Activated T-cell treated with anti-CD3 and anti-CD28 coated beads, Interleukin-2, amount 50 U/mL, for 24 hours (primary cell): Measurements from ENCODE around the gene KLF15.

ENCODE experiments used
- DNase-seq: peaks from one replicate; pipeline ENCODE4 v3.0.0-alpha.2; 2020
- H3K27ac Mint-ChIP-seq: 2 replicates; pipeline ENCODE4 v1.8.0; 2020; ENCODE audit warnings: mild to moderate bottlenecking, mixed read lengths
- H3K27me3 Mint-ChIP-seq: 2 replicates; pipeline ENCODE4 v1.8.0; 2020; ENCODE audit warnings: mixed read lengths
- H3K36me3 Mint-ChIP-seq: 2 replicates; pipeline ENCODE4 v1.8.0; 2020; ENCODE audit warnings: low read depth, mixed read lengths
- H3K4me1 Mint-ChIP-seq: 2 replicates; pipeline ENCODE4 v1.8.0; 2020; ENCODE audit warnings: low read depth, mixed read lengths
- H3K4me3 Mint-ChIP-seq: 2 replicates; pipeline ENCODE4 v1.8.0; 2020; ENCODE audit warnings: mild to moderate bottlenecking, moderate library complexity, mixed read lengths
- H3K9me3 Mint-ChIP-seq: 2 replicates; pipeline ENCODE4 v1.8.0; 2020; ENCODE audit warnings: mixed read lengths

The KLF15 gene

DNA sequence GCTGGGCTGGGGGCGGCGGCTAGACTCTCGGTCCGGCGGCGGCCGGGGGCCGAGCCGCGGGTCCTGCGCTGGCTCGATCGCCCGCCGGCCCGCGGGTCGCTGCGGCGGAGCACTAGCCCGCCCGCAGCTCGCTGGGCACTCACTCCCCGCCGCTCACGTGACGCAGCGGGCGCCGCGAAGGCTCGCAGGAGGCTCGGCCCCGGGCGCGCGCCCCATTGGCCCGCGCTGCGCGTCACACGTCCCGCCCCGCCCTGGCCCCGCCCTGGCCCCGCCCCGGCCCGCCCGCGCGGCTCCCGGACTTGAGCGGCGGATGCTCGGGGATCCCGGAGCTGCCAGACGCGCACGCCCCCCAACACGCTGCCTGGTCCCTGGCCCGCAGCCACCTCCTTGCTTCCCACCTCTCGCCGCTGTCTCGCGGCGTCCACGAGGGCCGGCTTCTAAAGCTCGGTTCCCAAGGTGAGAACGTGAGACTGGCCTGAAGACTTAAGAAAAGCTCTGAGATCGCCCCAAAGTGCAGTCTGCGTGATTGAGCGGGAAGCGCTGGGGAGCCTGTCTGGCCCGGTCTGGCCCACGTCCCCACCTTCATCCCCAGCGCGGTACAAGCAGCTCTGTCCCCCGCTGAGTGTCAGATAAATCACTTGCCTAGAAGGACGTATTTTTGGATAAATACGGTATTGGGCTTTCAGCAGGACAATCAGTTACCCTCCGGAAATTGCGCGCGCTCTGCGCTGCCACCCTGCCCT, at the start of gene KLF15:
KLF15 (minus strand) TSS at position 114 of the 743 bp plus-strand sequence. CDS start 4,486 bp downstream, outside the sequence.
- peak; percentile 89 for DNase-seq
- Mint-ChIP-seq H3K4me3 (peak within 1 kb of the TSS; percentile 78), H3K36me3 (no peaks in the 10 kb centered on the region), H3K9me3 (no peaks in the 10 kb centered on the region), H3K4me1 (peaks cover 15% of the 10 kb centered on the region), H3K27ac (peak within 1 kb of the TSS; percentile 51), H3K27me3 (peaks cover 52% of the 10 kb centered on the region)

DNA sequence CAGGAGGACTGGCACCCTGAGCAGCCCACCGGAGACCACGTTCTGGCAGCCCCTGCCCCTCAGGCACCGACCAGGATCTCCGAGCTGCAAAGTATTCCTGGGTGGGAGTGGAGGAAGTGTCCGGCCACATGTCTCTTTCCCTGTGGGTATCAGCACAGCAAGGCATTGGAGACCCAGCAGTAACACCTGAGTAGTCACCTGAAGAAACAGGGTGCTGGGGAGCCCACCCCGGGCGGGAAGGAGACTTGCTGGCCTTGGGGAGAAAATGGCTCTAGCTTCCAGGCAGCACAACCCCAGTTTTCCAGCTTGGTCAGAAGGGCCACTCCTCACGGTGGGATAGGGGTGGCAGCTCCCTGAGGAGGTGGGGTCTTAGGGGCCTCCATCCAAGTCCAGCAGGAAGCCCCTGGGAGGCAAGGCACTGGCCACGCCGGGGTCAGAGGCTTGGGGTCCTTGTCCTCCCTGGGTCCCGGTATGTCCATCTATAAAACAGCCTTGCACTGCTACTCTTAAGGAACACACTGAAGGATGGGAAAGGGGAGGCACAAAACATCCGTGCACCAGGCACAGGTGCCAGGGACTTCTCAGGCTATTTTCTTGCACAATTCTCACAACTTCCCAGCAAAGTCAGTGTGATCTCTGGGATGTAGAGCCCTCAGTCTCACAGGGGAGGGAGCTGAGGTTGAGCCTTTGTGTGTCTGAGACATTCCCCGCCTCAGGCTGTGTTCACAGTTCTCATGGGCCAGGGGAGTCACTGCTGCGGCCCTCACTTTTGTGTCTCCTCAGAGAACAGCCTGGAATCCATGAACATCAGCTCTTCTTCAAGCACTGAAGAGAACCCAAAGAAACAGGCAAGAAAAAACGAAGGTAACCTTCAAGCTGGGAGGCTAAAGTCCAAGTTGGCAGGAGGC, 49.4 kb upstream of the KLF15 start:
- peaks cover 59% of the 10 kb centered on the region for H3K27me3 Mint-ChIP-seq
- DNase-seq: no peak
- H3K36me3 Mint-ChIP-seq: no peaks in the 10 kb centered on the region
- no peaks in the 10 kb centered on the region for H3K9me3 Mint-ChIP-seq
- no peak overlapping the region for H3K4me3 Mint-ChIP-seq
- no peaks in the 10 kb centered on the region for H3K4me1 Mint-ChIP-seq
- H3K27ac Mint-ChIP-seq: no peak overlapping the region

DNA sequence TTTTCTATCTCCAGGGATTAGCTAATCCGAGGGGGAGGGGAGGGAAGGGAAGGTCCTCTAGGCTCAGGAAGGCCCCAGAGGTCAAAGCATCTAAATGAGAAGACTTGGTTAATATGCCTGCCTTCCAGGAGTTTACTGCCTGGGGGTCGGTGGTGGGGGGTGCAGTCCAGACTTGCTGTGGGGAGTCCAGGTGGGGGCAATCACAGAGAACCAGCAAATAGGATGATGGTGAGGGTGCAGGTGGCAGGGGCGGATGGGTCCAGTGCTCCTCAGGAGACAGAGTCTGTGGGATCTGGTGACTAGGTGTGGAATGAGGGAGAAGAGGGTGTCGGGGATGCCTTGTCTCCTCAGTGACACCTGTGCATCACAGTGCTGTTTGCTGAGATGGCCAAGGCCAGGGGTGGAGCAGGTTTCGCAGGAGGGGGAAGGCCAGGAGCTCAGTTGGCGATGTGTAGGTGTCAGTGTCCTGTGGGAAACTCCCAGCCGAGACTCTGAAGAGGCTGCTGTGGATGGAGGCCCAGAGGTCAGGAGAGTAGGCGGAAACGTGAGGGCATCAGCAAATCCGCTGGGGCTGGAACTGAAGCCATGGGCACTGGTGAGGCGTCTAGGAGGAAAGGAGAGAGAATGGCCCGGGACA, 45.6 kb upstream of the KLF15 start:
- Mint-ChIP-seq H3K27me3 (peaks cover 35% of the 10 kb centered on the region), H3K4me1 (no peaks in the 10 kb centered on the region), H3K9me3 (no peaks in the 10 kb centered on the region), H3K36me3 (no peaks in the 10 kb centered on the region), H3K27ac (no peak overlapping the region), H3K4me3 (no peak overlapping the region)
- DNase-seq: no peak

DNA sequence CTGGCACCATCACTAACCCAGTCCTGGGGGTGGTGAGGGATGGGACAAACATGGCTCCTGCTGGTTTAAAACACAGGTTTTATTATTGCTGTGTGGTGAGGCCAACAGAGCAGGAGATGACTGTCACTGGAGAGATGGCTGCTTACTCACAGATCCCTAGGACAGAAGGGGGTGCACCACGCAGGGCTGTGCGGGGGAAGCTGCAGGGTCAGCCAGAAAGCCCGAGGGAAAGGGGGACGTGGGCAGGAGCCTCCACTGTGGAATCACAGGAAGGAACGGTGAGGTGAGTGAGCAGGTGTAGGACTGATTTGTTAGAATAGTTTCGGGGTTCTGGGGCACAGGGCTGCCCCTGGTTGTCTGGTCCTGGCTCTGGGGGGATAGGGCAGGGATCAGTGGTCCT, 45.0 kb upstream of the KLF15 start:
- Mint-ChIP-seq H3K9me3 (no peaks in the 10 kb centered on the region), H3K4me3 (no peak overlapping the region), H3K36me3 (no peaks in the 10 kb centered on the region), H3K4me1 (no peaks in the 10 kb centered on the region), H3K27me3 (peaks cover 32% of the 10 kb centered on the region), H3K27ac (no peak overlapping the region)
- no peak for DNase-seq

DNA sequence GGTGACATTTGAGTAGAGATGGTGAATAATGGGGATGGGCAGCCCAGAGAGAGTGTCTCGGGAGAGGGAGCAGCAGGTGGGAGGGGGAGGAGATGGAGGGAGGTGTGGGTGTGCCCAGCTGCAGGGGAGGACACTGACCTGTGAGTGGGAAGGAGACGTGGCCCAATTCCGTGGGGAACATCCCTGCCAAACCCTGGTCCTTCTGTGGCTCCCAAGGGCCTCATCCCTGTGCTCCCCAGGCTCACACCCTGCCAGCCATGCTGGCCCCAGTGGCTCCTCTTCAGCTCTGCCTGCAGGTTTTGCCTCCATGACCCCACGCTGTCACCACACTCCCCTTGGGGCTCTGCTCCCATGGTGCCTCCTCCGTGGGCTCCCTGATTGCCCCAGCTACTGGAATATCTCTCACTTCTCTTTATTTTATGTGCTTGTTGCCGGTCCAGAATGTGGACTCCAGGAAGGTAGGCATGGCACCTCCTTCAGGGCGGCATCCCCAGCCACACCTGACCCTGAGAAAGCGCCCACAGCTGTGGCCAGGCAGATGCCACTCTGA, 44.5 kb upstream of the KLF15 start:
- Mint-ChIP-seq H3K4me3 (no peak overlapping the region), H3K9me3 (no peaks in the 10 kb centered on the region), H3K4me1 (no peaks in the 10 kb centered on the region), H3K27me3 (peaks cover 27% of the 10 kb centered on the region), H3K27ac (no peak overlapping the region), H3K36me3 (no peaks in the 10 kb centered on the region)
- no peak for DNase-seq

DNA sequence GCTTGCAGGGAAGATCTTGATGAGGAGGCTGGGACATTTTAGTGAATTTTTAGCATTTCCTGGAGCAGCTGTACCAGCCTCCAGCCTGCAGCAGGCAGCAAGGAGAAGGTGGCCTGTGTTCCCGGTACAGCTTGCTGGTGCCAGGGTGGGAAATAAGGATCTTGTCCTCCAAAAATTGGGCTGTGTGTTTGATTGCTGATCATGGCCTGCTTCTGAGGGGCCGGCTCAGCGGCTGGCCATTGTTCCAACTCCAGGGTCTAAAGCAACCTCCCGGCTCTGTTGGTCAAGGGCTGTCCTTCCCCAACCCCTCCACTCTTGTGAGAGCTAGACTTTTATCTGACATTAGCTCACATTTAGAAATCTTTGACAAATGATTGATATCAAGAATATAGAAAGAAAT, 42.5 kb upstream of the KLF15 start:
- Mint-ChIP-seq H3K36me3 (no peaks in the 10 kb centered on the region), H3K27me3 (peaks cover 28% of the 10 kb centered on the region), H3K27ac (no peak overlapping the region), H3K4me1 (no peaks in the 10 kb centered on the region), H3K4me3 (no peak overlapping the region), H3K9me3 (no peaks in the 10 kb centered on the region)
- DNase-seq: no peak

DNA sequence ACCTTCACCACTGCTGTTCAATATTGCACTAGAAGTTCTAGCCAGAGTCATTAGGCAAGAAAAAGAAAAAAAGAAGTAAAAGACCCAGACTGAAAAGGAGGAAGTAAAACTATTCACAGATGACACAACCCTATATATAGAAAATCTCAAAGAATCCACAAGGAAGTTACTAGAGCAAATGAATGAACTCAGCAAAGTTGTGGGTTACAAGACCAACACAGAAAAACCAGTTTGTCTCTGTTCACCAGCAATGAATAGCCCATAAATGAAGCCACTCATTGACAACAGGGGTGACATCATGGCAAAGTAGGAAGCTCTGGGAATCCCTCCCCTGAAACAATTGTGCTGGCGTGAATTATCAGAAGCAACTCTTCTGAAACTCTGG, 42.1 kb upstream of the KLF15 start:
- Mint-ChIP-seq H3K9me3 (no peaks in the 10 kb centered on the region), H3K4me1 (no peaks in the 10 kb centered on the region), H3K27me3 (peaks cover 29% of the 10 kb centered on the region), H3K4me3 (no peak overlapping the region), H3K27ac (no peak overlapping the region), H3K36me3 (no peaks in the 10 kb centered on the region)
- DNase-seq: no peak

DNA sequence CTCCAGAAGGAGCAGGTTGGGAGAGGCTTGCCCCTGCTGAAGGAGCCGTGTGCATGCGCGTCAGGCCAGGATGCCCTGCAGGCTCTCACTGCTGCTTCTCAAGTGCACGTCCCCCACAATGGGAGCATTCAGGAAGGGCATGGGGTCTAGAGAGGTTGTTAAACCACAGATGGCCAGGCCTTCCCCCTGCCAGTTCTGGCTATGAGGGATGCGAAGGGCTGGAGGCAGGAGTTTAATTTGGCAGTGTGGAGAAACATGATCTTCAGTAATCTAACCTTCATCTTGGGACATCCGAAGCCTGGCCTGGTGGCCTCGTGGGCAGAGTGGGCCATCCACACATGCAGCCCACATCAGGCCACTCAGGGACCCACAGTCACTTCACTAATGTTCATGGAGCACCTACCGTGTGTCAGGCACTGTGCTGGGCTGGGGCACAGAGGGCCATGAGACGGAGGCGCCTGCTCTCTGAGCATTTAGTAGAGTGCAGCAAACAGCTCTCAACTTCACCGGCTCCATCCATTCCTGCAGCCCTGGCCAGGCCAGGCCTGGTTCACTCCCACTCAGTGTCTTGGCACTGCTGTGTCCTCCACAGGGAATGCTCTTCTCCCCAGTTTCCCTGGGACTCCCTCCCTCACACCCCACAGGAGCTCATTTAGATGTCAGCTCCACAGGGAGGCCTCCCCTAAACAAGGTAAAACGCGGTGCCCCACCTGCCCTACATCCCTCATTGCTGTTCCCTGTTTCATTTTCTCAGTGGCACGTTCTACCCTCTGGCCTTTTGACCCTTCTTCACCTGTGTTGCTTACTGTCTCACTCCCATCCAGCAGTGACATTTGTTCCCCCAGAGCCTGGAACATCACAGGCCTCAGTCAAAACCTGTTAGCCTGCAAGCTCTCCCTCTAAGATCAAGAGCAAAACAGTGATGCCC, 41.5 kb upstream of the KLF15 start:
- Mint-ChIP-seq H3K27ac (no peak overlapping the region), H3K9me3 (no peaks in the 10 kb centered on the region), H3K36me3 (no peaks in the 10 kb centered on the region), H3K27me3 (peaks cover 31% of the 10 kb centered on the region), H3K4me1 (no peaks in the 10 kb centered on the region), H3K4me3 (no peak overlapping the region)
- no peak for DNase-seq

DNA sequence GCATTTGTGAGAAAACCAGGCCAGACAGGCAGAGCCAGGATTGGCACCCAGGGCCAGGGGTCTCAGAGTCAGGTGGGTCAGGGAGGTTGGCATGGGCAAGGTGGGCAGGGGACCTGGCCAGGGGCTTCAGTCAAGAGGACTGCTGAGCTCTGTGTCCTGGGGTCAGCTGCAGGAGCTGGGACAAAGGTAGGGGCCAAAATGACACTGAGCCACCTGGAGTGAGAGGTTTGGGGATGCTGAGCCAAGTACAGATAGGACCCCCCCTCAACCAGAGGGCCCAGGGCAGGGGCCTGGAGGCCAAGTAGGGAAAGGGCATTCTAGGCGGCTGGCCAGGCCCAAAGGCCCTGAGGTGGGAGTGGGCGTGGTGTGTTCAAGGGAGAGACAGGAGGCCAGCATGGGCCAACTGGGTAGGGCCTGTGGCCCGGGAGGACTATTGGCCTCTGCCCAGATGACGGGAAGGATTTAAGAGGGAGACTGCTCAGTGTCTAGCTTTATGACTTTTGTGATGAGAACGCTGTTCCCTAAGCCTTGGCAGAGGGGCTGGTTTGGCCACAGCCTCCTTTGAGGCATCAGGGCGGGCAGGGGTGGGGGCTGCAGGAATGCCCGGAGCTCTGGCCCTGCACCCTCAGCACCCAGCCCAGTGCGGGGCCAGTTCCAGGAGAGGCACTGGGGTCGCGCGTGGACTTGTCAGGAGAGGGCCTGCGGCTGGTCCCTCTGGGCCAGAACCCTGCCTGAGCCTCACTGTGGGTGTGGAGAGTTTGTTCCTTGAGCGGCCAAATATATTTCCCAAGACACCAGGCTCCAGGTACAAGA, 40.6 kb upstream of the KLF15 start:
- Mint-ChIP-seq H3K27me3 (peaks cover 37% of the 10 kb centered on the region), H3K9me3 (no peaks in the 10 kb centered on the region), H3K4me1 (no peaks in the 10 kb centered on the region), H3K27ac (no peak overlapping the region), H3K4me3 (no peak overlapping the region), H3K36me3 (no peaks in the 10 kb centered on the region)
- no peak for DNase-seq

DNA sequence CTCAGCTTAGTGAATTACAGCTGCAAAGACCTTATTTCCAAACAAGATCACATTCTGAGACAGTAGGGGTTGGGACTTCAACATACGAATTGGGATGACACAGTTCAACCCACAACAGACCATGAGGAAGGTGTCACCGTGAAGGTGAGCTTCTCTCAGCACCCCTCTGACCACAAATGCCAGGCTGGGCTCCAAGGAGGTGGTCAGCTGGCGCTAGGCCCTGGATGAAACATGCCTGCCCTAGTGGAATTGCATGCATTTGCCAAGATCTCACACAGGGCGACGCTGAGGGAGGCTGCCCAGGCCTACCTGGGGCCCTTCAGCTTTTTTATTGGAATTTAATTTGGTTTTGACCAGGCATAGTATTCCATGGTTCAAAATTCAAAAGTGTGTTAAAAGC, 39.3 kb upstream of the KLF15 start:
- no peak for DNase-seq
- Mint-ChIP-seq H3K4me1 (no peaks in the 10 kb centered on the region), H3K27ac (no peak overlapping the region), H3K27me3 (peaks cover 40% of the 10 kb centered on the region), H3K4me3 (no peak overlapping the region), H3K9me3 (no peaks in the 10 kb centered on the region), H3K36me3 (no peaks in the 10 kb centered on the region)

DNA sequence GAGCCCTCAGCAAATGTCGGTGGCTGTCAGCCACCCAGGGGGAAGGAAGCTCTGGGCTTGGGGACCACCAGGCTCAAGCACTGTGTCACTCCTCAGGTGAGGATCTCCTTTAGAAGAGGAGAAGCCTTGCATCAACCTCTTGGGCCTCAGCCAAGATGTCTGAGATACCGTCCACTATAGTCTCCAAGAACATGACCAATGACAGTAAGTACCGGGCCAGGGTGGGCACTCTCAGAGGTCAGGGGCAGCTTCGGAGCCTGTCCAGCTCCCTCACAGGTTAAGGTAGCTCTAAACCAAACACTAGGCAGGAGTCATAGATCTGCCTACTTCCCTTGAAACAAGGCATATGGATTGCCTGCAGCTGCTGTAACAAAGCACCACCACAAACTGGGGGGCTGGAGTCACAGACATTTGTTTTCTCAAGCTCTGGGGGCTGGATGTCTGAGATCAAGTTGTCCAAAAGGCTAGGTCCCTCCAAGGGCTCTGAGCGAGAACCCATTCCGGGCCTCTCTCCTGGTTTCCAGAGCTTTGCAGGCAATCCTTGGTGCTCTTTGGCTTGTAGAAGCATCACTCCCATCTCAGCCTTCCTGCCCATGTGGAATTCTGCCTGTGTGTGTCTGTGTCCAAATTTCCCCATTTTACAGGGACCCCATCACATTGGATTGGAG, 38.8 kb upstream of the KLF15 start:
- Mint-ChIP-seq H3K4me1 (no peaks in the 10 kb centered on the region), H3K4me3 (no peak overlapping the region), H3K36me3 (no peaks in the 10 kb centered on the region), H3K27ac (no peak overlapping the region), H3K27me3 (peaks cover 45% of the 10 kb centered on the region), H3K9me3 (no peaks in the 10 kb centered on the region)
- DNase-seq: no peak

DNA sequence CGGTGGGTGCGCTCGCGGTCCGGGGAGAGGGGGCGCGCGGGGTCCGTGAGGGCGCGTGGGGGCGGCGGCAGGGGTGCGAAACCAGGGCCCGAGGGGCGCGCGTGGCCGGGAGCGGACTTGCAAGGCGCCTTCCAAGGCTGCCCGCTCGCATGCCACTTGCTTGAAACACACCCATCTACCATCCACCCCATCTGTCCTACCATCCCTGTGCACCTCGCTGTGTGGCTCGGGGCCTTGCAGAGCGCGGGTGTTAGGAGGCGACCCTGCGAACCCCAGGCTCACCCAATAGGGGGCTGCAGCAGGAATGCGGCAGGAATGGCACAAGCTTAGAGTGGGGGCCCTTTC, 37.7 kb upstream of the KLF15 start:
- no peak overlapping the region for H3K4me3 Mint-ChIP-seq
- no peak for DNase-seq
- peaks cover 56% of the 10 kb centered on the region for H3K27me3 Mint-ChIP-seq
- H3K4me1 Mint-ChIP-seq: no peaks in the 10 kb centered on the region
- H3K36me3 Mint-ChIP-seq: no peaks in the 10 kb centered on the region
- H3K9me3 Mint-ChIP-seq: no peaks in the 10 kb centered on the region
- no peak overlapping the region for H3K27ac Mint-ChIP-seq
